Heart left ventricle (tissue), 13 donors: ENCODE measurements around the gene SMCO2.

Experiments
- CTCF ChIP-seq, 12 donors: fragments of 200-600 bp; sonication (generic) in 4 of 12; IDR thresholded peaks; one replicate each; pipeline versions ENCODE4 v1.5.0 to v1.8.0; 2018 to 2022; ENCODE audit warnings: antibody characterized with exemption in 12 of 12, mild to moderate bottlenecking in 5 of 12
- POLR2A ChIP-seq, 2 donors: fragments of 450-650 bp; IDR thresholded peaks; one replicate each; pipeline ENCODE4 v1.6.1; 2017; ENCODE audit warnings: antibody characterized with exemption in 2 of 2, mild to moderate bottlenecking in 2 of 2, moderate library complexity in 2 of 2
- donor health status: ischemic (EF 13 %, LVEDD 7.1; RV severe dilation, severe dysfunction).
- donor health status: DM: no; HTN: yes; CAD: no.
- donor health status: DM: no; HTN: no; CAD: no.
- donor health status: ischemic (EF 25% LVEDD 6.9; RV normal size, moderate dysfunction).
- donor health status: ischemic (EF 25% LVEDD 5.7; RV mildly dilated, moderate dysfunction).
- donor health status: ischemic (EF 35%, LVEDD 5.7; RV mildly dilated, moderate dysfunction).
- donor health status: nonischemic (EF 11% LVEDD 7.7; RV severe dilation, severe dysfunction).
- donor health status: DM: yes; HTN: yes; CAD: no.
- donor health status: PGD.
- donor health status: ischemic (EF 29% LVEDD 5.4; RV normal size, mild dysfunction).
- donor health status: nonischemic (EF 23%, LVEDD 6.1; RV moderate dilation, normal function).

DNA sequence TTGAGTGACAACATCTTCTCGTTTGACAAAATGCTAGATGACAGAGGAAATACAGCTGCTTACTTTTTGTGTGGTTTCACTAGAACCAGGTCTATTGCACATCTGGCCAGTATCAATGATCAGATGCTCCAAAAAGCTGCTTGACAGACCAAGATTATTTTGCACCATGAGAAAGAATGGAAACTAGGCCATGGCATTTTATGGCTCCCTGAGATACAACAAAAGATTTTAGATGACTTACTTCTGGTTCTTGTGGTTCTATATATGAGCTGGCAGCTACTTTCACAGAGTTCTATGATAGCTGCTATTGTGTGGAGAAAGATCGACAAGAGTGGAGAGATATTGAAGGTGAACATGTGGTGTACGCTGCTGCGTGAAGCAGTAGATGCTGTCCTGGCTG lies 51.6 kb downstream of the SMCO2 start:
- TF ChIP-seq CTCF (IDR thresholded peaks at IDR 0.05), result no peak
- no peak for TF ChIP-seq POLR2A (IDR thresholded peaks at IDR 0.05)
